OCI-LY7 (cell line): ENCODE measurements around the gene ANKRD66. TPM values are rescaled to one million over a fixed set of nuclear protein-coding genes. Genes with fewer than 3 reads are reported as not detected.

ENCODE experiments used
- BruUV-seq: library from RNA; stranded (reverse); fragments of 400-500 nt; replicated peaks from 2 replicates; lab custom pipeline; 2021; lab: Mats Ljungman, UMichigan
- CTCF ChIA-PET: fragments of 300-600 bp; sonication (Branson Sonifier 250); formaldehyde crosslinking; loops from one replicate; lab custom pipeline; 2022; ENCODE audit warnings: antibody characterized with exemption; ENCODE audit not compliant: unreplicated experiment; lab: Charles Lee
- POLR2A ChIA-PET: fragments of 300-600 bp; sonication (Branson Sonifier 250); formaldehyde crosslinking; loops from one replicate; lab custom pipeline; 2022; ENCODE audit warnings: antibody characterized with exemption; lab: Charles Lee
- DNase-seq: peaks from one replicate; pipeline ENCODE4 v3.0.0-alpha.2; 2015; ENCODE audit warnings: low spot score
- H2AFZ ChIP-seq: fragments of 200-600 bp; sonication (generic), shearing (Covaris generic); 2 replicates; pipeline ENCODE4 v1.6.1; 2014; ENCODE audit warnings: mild to moderate bottlenecking, antibody characterized with exemption, low read length, moderate library complexity
- H3K27ac ChIP-seq: fragments of 200-600 bp; sonication (generic); 2 replicates; pipeline ENCODE4 v1.5.1; 2014; ENCODE audit warnings: mixed run types, low read depth, mild to moderate bottlenecking, moderate library complexity, low read length, inconsistent platforms; ENCODE audit not compliant: poor library complexity, severe bottlenecking
- H3K36me3 ChIP-seq: fragments of 200-600 bp; sonication (generic); 2 replicates; pipeline ENCODE4 v1.6.1; 2014; ENCODE audit warnings: mild to moderate bottlenecking, antibody characterized with exemption, low read length, moderate library complexity, mixed read lengths; ENCODE audit not compliant: insufficient read depth
- H3K4me1 ChIP-seq: fragments of 200-600 bp; sonication (generic); 2 replicates; pipeline ENCODE4 v1.5.1; 2014; ENCODE audit warnings: mild to moderate bottlenecking, low read length; ENCODE audit not compliant: insufficient read depth, poor library complexity, severe bottlenecking
- H3K4me2 ChIP-seq: fragments of 200-600 bp; sonication (generic); 2 replicates; pipeline ENCODE4 v1.6.1; 2014; ENCODE audit warnings: mild to moderate bottlenecking, low read length
- H3K4me3 ChIP-seq: fragments of 200-600 bp; sonication (generic); 2 replicates; pipeline ENCODE4 v1.5.1; 2014; ENCODE audit warnings: mild to moderate bottlenecking, low read depth, low read length; ENCODE audit not compliant: poor library complexity, severe bottlenecking
- H3K79me2 ChIP-seq: fragments of 200-600 bp; sonication (generic); 2 replicates; pipeline ENCODE4 v1.6.1; 2016; ENCODE audit warnings: low read depth, mild to moderate bottlenecking, low read length, moderate library complexity, mixed read lengths; ENCODE audit not compliant: insufficient read depth
- H3K9me2 ChIP-seq: fragments of 200-600 bp; sonication (generic); 2 replicates; pipeline ENCODE4 v1.6.1; 2016; ENCODE audit warnings: mild to moderate bottlenecking, low read length, mixed read lengths; ENCODE audit not compliant: insufficient read depth
- H3K9me3 ChIP-seq: fragments of 200-600 bp; sonication (generic); 2 replicates; pipeline ENCODE4 v1.6.1; 2014; ENCODE audit warnings: mild to moderate bottlenecking, mixed run types, low read length, mixed read lengths
- H4K20me1 ChIP-seq: fragments of 200-600 bp; sonication (generic); 2 replicates; pipeline ENCODE4 v1.6.1; 2014; ENCODE audit warnings: mild to moderate bottlenecking, antibody characterized with exemption, low read length, moderate library complexity, mixed read lengths; ENCODE audit not compliant: insufficient read depth
- CTCF ChIP-seq: fragments of 200-600 bp; sonication (generic); conservative IDR thresholded peaks from 2 replicates; pipeline ENCODE4 v1.5.1; 2014; ENCODE audit warnings: mild to moderate bottlenecking, antibody characterized with exemption, low read length, moderate library complexity, mixed read lengths
- EZH2phosphoT487 ChIP-seq: fragments of 200-600 bp; sonication (generic); IDR thresholded peaks from 2 replicates; pipeline ENCODE4 v1.6.1; 2018; ENCODE audit warnings: low read depth, borderline replicate concordance, mild to moderate bottlenecking, mixed run types, antibody characterized with exemption, low read length, moderate library complexity, mixed read lengths
- intact Hi-C: fragments of 100-400 bp; cut with micrococcal nuclease; formaldehyde crosslinking; loops from one replicate; pipeline ENCODE4 v1.10.0; 2022; ENCODE audit not compliant: unreplicated experiment
- total RNA-seq, 2 experiments: library from RNA; depleted of rRNA in 1 of 2; stranded (reverse); fragments of >200 nt in 1 of 2; shearing (Covaris generic) in 1 of 2; gene quantifications; 2 replicates each; pipeline ENCODE4 v1.2.3, GENCODE V29; 2014 to 2022

Gene ANKRD66
- total RNA-seq, 2 experiments from 2014 or later, result not detected

DNA sequence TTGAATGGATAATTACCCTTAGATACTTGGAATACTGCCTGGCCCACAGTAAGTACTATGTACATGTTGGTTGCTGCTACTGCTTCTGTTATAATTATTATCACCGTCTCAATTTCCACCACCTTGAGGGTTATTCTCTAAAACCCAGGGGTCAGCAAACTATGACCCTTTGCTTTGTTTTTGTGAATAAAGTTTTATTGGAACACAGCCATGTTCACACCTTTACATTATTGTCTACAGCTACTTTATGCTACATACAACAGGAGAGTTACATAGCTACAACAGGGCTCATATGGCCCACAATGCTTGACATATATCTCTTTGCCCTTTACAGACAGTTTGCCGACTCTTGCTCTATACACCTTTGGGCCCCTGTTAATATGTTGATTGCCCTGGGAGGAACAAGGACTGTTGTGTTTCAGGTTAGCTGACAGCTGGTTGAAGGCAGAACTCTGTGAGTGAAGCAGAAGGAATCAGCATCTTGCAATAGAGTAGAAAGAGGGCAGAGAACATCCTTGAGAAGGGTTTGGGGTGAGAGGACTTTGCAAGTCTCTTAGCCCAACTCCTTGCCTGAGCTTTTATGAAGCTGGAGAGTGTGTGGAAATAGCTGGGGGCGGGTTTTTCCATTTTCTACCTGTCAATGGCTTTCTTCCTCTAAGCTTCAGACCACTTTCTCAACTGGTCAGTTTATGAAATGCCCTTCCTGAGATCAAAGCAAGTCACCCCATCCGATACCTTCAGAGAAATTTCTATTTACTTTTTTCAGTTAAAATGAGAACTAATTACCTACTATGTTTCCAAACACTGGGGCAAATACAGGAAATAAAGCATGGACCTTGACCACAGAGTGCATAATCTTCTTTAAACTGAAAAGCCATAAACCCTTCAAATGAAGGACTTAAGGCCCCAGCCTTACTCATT is 43.0 kb downstream of the ANKRD66 start:
- no peaks in the 10 kb centered on the region for H3K36me3 ChIP-seq
- no TSS peak for BruUV-seq
- no peak overlapping the region for H3K27ac ChIP-seq
- no peaks in the 10 kb centered on the region; the same call in 1 of the 2 replicates for H3K9me2 ChIP-seq
- no peaks in the 10 kb centered on the region for H4K20me1 ChIP-seq
- no peaks in the 10 kb centered on the region for H3K4me1 ChIP-seq
- no peak for DNase-seq
- no peak overlapping the region for H3K4me3 ChIP-seq
- no peak overlapping the region for H2AFZ ChIP-seq
- no peaks in the 10 kb centered on the region for H3K9me3 ChIP-seq
- POLR2A ChIA-PET, result interaction anchor here (0.6 to 0.9 kb wide), 2 partner anchors 12 to 151 kb away, joined by 3 to 5 read pairs; no protein-coding TSS in a partner anchor
- CTCF ChIA-PET, result no interaction called here
- H3K4me2 ChIP-seq, result no peak overlapping the region
- TF ChIP-seq EZH2phosphoT487 (no peak), CTCF (no peak)
- no peaks in the 10 kb centered on the region for H3K79me2 ChIP-seq
- intact Hi-C loops, result loop anchor here (10.0 kb wide), 1 partner anchor 695 kb away; no protein-coding TSS in a partner anchor

DNA sequence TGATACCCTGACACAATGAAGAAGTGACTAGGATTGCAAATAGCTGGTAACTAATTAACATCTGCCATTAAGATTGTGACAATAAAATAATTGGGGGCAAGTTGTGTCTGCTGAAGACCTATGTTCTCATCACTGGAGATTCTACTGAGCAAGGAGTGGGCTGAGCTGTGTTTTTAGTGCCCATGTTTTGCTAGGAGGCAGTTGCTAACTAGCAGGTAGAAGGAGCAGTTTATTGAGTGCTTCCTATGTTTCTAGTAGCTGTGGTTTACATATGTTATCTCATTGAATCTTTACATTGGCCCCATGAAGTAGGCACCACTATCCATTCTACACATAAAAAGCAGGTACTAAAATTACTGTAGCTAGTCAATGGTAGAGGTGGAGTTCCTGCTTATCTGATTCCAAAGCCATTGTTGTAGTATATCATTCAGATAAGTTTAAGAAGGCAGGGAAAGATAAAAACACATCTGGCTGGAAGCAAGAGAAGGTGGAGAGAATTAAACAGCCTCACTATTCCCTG is 43.7 kb downstream of the ANKRD66 start:
- CTCF ChIA-PET, result no interaction called here
- Histone ChIP-seq H3K4me2 (no peak overlapping the region), H3K27ac (no peak overlapping the region), H3K36me3 (no peaks in the 10 kb centered on the region), H3K4me1 (no peaks in the 10 kb centered on the region), H3K9me2 (no peaks in the 10 kb centered on the region; the same call in 1 of the 2 replicates), H2AFZ (no peak overlapping the region), H3K9me3 (no peaks in the 10 kb centered on the region), H4K20me1 (no peaks in the 10 kb centered on the region), H3K79me2 (no peaks in the 10 kb centered on the region), H3K4me3 (no peak overlapping the region)
- POLR2A ChIA-PET, result interaction anchor here (0.6 to 0.9 kb wide), 2 partner anchors 12 to 151 kb away, joined by 3 to 5 read pairs; no protein-coding TSS in a partner anchor
- TF ChIP-seq CTCF (no peak), EZH2phosphoT487 (no peak)
- intact Hi-C loops, result no loop called here
- DNase-seq, result no peak
- no TSS peak for BruUV-seq
